ENCODE results near the gene SNX25.

Gene SNX25

DNA sequence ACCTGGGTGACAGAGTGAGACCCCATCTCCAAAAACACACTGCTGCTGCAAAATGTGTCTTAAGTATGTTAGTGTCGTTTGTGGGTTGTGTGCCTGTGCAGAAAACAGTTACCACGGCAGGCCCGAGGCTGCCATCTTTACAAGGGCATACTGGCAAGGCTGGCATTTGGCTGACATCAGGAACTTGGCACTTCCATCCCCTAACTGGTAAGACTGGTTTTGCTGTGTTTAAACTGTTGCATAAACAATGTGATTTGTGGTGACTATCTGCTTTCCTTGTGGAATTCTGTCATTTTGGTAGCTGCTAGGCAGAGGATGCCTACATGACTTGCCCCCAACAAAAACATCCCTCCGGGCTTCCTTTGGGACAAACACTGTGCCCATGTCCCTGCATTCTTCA is 174.1 kb downstream of the SNX25 start:
- no peak for DNase-seq

DNA sequence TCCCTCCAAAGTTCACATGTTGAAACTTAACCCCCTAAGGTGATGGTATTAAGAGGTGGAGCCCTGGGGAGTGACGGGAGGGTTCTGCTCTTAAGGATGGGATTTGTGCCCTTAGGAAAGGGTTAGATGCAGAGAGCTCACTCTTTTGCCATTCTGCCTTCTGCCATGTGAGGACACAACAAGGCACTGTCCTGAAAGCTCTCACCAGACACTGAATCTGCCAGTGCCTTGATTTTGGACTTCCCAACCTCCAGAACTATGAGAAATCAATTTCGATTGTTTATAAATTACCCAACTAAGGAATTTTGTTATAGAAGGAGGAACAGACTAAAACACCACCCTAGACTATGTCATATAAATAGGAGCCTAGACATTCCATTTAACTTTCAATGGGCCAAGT is 174.7 kb downstream of the SNX25 start:
- DNase-seq: no peak

DNA sequence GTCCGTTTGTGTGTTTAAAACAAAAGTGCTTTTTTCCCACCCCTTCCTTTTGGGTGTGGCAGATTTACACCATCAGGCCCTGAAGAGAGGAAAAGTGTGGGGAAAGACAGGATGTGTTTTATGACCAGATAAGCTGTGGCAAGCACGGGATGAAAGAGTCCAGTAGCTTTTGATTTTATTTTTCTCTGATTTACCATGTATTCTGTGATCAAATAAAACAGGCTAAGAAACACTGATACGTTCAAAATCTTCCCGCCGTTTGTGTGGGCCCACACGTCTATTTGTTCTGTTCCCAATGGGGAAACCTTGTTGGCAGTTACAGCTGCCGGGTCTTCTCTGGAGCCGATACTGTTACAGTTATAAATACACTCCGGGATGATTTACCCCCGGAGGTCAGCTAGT is 175.5 kb downstream of the SNX25 start:
- no peak for DNase-seq

DNA sequence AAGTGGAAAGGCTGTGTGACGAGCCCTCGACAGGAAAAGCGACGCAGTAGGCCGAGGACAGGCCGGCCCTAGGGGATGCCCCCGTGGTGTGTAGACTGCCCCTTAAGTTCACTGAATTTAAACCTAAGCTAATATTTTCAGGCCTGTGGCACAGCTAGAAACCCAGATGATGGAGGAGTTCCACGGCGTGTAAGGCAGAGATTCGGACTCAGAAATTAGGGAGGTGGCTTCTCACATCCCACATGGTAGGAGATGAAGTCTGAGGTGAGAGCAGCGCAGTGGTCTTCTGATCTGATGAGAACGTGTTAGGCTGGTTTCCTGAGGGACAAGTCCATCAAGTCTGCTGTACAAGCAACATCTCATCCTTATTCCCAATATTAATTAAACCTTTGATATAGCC is 178.6 kb downstream of the SNX25 start:
- no peak for DNase-seq

DNA sequence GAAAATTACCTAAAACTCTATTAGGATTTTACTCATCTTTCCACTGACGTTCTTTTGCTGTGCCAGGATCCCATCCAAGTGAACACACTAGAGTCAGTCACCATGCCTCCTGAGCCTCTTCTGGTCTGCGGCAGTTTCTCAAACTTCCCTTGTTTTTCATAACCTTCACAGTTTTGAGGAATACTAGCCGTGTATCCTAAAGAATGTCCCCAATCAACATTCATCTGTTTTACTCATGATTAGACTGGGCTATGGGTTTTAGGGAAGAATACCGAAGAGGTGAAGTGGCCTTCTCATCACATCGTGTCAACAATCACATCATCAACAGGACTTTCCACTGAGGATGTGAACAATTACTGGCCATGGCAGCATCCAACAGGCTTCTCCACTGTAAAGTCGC is 181.5 kb downstream of the SNX25 start:
- no peak for DNase-seq

DNA sequence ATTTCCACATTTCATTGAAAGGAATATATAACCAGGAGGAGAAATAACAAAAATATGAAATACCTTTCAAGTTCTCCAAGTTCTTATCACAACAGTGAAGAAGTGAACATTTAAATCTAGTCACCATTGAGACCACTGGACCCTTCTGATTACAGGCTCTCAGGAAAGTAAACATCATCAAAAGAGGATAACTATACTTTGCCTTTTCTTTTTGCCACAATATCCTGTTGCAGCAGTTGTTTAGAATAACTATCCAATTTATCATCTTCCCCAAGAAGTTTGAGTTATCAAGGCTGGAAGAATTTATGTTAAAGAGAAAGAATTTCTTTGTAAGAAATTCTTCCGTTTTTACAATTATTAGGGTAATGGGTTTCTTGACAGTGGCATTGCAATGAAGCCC is 182.8 kb downstream of the SNX25 start:
- no peak for DNase-seq

DNA sequence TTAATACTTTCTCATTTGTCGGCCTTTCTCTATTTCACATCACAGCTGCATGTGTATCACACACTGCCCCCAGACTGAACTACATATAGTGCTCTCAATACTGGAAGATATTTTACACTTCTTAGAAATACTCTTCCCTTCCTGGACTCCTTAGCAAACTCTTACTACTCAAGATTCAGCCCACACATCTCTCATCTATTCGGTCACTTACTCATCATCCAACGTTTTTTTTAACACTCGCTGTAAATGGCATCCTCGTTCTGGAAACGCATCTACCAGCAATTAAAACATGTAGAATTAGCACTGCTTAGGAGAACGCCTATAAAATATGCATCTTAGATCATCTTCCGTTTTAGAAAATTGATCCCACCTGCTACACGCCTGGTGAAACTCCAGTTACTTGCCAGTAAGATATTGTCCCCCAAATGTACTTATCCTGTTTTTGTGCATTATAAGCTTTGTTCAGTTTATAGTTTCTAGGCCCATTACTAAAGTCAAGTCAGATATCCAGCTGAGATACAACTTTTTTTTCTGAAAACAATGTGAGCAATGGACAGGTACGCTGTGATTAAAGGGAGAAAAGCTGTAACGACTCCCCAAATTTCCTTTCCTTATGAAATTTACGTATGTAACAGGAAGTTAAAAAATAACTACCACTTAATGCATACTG is 185.3 kb downstream of the SNX25 start:
- DNase-seq: no peak

DNA sequence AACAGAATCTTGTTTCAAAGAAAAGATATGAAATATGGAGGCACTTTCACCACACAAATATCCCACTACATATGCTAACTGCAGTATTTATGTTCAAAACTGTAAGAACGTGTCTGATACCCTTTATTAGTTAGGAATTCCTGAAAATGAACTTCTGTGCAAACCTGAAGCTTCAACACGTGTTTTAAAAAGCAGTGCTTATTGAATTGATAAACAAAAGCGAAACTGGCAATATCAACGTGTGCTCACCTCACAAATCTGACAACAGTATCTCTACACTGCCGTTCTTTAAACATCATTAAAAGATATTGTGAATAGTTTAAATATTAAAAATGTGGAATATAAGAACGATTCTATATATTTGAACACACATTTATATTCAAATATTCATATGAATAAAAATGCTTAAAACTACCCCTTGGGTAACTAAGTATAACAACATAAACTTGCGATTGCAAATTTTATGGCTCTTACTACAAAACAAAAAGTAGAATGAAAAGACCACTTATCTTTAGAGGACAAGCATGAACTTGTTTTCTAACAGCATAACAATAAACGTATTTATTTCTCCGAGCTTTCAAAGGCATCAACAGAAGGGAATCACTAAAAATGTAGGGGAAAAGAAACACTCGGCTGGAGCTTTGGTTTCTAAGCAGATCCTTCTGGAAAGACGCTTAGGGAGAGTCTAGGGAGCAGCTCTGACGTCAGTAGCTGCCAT is 186.0 kb downstream of the SNX25 start, which contains the start of gene LRP2BP:
Gene LRP2BP (minus strand): TSS at position 687 of the 718 bp plus-strand sequence. CDS start 17,738 bp downstream, outside the sequence.
- DNase-seq: no peak

DNA sequence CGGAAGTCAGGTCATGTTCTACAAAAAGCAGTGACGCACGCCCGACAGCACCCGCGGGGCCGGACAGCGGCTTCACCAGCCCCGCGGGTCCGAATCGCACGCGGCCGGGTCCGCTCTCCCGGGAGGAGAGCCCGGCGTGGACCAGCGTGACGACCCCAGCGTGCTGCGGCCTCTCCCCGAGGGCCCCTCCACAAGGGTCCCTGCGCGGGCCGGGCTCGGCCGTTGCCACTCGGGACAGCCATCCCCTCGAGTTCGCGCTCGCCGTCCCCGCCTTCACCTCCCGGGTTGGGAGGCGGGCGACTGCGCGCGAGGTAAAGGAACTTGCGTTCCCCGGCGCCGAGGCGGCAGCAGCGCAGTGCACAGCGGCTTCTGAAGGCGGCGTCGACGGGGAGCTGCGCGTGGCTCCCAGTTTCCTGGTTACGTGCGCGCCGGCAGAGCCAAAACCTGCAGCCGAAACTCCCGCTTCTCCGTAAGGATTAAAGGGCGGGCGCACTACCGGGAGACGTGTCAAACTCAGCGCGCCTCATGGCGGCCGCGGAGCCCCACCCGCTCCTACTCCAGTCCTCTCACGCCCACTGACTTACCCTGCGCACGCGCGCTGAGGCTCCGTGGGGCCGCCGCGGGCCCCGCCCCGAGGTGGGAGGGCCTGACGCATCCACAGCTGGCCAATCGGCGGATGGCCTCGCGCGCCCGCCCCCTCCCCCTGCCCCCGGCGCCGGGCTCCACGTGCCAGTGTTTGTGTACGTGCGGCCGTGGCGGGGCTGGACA is 186.7 kb downstream of the SNX25 start:
- peak; percentile 61 for DNase-seq

DNA sequence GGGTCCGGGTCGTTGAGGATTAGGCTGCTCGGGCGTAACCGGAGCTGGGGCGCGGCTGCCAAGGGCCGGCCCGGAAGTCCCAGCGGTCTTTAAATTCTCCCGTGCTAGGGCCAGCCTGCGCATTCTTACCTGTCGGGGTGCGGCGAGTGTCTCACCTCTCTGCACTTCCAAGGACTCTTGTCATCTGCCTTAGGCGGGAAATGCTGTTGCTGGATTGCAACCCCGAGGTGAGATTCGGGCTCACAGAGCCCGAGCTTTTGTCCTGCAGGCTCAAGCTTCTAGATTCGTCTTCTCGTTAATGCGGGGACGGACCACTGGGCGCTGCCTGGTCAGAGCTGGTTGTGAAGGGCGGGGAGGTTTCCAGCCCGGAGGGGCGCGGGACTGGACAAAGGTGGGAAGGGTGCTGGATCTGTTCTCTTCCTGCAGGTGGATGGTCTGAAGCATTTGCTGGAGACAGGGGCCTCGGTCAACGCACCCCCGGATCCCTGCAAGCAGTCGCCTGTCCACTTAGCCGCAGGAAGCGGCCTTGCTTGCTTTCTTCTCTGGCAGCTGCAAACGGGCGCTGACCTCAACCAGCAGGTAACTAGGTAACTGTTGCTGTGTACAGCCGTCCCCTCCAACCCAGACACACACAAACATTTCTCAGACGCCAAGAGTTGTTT is 187.5 kb downstream of the SNX25 start, which contains the start of gene ANKRD37:
Gene ANKRD37 (plus strand): TSS at position 118 of the 662 bp plus-strand sequence. CDS start 83 bp downstream, at position 201.
- DNase-seq: no peak

DNA sequence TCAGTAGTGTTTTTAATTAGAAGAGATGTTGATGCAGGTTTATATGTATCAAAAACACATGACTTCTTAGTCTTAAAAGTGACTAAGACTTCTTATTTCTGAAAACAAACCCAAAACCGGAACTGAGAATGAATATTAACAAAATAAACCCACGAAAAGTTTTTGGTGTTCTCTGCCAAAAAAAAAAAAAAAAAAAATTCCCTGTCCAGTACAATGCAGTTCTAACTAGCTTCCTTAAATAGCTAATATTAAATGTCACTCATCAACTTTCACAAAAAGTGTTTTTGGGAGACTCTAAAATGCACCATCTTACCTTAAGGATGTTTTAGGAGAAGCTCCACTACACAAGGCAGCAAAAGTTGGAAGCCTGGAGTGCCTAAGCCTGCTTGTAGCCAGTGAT is 189.2 kb downstream of the SNX25 start:
- DNase-seq: no peak

DNA sequence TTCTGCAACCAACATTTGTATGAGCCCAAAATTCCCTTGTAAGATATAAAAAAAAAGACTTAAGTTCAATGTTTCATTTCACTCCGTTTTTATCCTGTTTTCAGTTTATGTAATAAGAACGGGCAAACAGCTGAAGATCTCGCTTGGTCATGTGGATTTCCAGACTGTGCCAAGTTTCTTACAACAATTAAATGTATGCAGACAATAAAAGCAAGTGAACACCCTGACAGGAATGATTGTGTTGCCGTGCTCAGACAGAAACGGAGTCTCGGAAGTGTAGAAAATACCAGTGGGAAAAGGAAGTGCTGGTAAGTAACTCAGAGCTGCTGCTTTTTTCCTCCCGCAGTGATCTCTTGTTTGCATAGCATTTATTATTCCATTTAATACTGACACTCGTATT is 190.1 kb downstream of the SNX25 start:
- no peak for DNase-seq

DNA sequence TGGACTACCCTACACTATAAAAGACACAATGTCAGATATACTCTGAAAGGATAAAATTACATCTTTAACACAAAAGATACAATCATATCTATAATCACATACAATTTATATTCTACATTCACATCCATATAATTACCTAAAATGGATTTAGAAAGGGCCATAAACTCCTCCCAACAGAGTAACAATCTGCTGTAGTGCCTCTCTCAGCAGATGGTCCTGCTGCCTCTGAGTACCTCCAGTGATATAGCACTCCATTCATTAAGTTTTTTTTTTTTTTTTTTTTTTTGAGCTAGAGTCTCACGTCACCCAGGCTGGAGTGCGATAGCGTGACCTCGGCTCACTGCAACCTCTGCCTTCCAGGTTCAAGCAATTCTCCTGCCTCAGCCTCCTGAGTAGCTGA is 194.6 kb downstream of the SNX25 start:
- DNase-seq: peak; percentile 68

DNA sequence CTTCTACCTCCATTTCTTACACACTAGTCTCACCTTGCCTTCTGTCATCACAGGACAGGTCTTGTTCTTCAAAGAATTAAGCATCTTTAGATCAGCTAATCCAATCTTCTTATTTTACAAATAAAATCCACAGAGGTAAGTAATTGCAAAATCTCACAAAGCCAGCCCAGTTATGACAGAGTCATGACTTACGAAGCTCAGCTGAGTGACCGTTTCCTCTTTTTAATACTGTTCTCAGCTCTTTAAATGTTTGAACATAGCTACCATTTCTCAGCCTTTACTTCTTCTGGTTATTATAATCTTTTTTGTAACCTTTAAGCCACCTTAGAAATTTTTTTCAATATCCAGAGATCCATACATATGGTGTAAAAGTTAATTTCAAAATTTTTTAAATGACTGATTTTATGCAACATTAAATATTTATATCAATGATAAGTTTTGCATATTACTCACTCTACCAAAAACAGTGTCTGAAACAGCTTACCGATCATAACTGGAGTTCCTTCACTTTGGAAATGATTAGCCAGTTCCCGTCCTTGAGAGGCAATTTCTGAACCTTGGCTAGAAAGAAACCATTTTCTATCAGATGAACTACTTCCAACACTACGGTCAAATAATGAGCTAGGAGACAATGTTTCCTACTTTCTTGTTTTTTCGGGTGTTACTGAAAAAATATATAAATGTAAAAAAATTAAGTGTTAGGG is 196.1 kb downstream of the SNX25 start:
- DNase-seq: no peak

DNA sequence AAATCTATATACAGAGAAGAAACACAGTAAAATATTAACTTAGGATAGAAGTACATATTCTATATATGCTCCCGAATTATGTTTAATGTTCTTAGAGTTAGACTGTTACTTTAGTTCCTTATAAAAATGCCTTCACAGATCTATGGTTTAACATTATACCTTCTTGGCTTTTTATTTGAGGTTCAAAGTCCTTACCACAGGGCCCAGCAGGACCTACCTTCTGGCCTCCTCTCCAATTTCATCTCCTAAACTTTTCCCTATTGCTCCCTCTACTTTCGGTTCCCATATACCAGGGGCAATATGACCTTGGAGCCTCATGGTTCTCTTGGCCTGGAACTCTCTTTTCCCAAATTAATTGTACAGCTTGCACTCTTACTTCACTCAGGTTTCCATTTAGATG is 199.0 kb downstream of the SNX25 start:
- no peak for DNase-seq

DNA sequence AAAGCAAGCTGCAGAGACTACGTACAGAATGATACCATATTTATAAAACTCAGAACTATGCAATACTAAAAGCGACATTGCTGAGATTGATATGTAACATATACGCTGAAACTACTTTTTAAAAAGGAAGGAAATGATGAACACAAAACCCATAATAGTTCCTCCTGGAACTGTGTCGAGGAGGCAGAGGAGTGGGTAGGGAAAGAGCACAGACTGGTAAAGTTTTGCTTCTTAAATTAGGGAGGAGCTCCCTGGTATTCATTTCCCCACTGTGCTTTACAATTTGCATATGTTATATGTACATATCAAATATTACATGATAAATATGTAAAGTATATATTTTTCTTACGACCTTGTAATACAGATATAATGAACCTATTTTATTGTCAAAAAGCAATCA is 202.5 kb downstream of the SNX25 start:
- no peak for DNase-seq

DNA sequence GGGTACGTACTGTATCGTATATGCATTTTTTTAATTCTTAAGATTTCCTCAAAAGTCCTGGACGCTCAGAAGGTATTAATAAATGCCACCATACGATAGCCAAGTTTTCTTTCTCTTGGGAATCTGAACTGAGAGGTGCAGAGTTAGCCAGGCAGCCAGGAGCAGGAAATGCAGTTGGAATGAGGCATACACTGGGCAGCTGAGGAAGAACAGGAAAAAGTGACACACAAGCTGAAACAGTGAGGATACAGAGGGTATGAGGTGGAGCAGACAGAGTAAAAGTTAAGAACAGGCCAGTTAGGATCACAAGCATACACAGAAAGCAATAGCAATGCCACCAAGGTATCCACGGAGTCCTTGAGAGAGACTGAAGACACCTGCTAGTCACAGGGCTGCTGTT is 203.0 kb downstream of the SNX25 start:
- no peak for DNase-seq
